ENCODE measurements around the gene PRDM16. TPM values are rescaled to one million over a fixed set of nuclear protein-coding genes. Genes with fewer than 3 reads are reported as not detected.

The PRDM16 gene
- total RNA-seq, 4 donors from 2014 or later, result 0.26 to 7.7 (median 0.35) TPM; not detected in 1

GRCh38 chr1:3241236-3241550 is 172.2 kb downstream of the PRDM16 start:
- no peak overlapping the region for H3K4me3 ChIP-seq
- TF ChIP-seq CTCF (IDR thresholded peaks at IDR 0.05), result no peak
- TF ChIP-seq POLR2A (IDR thresholded peaks at IDR 0.05), result no peak
- H3K9me3 ChIP-seq, result no peaks in the 10 kb centered on the region
- intact Hi-C loops (cut with DNase I; ENCODE audit: low total_unique reads), result no loop called here
- H3K27me3 ChIP-seq, result no peaks in the 10 kb centered on the region
- no peak overlapping the region for H3K27ac ChIP-seq
- H3K36me3 ChIP-seq, result no peaks in the 10 kb centered on the region
- DNase-seq, result no peak
- H3K4me1 ChIP-seq, result no peaks in the 10 kb centered on the region

- no peaks in the 10 kb centered on the region for H3K36me3 ChIP-seq
- H3K4me1 ChIP-seq, result no peaks in the 10 kb centered on the region
- H3K4me3 ChIP-seq, result no peak overlapping the region
- no peaks in the 10 kb centered on the region for H3K9me3 ChIP-seq
- TF ChIP-seq POLR2A (IDR thresholded peaks at IDR 0.05) (no peak), CTCF (IDR thresholded peaks at IDR 0.05) (no peak)
- intact Hi-C loops (cut with DNase I; ENCODE audit: low total_unique reads), result no loop called here
- H3K27me3 ChIP-seq, result no peaks in the 10 kb centered on the region
- no peak for DNase-seq
- H3K27ac ChIP-seq, result no peak overlapping the region
Observed at GRCh38 chr1:3241673-3242407, 172.8 kb downstream of the PRDM16 start.

GRCh38 chr1:3242408-3243260 is 173.6 kb downstream of the PRDM16 start:
- DNase-seq, result no peak
- no peak overlapping the region for H3K27ac ChIP-seq
- H3K4me1 ChIP-seq, result no peaks in the 10 kb centered on the region
- no peak for TF ChIP-seq POLR2A (IDR thresholded peaks at IDR 0.05)
- no peak for TF ChIP-seq CTCF (IDR thresholded peaks at IDR 0.05)
- H3K4me3 ChIP-seq, result no peak overlapping the region
- H3K9me3 ChIP-seq, result no peaks in the 10 kb centered on the region
- intact Hi-C loops (cut with DNase I; ENCODE audit: low total_unique reads), result no loop called here
- H3K27me3 ChIP-seq, result peaks cover 0 to 5% of the 10 kb centered on the region in 2 donors
- no peaks in the 10 kb centered on the region for H3K36me3 ChIP-seq

GRCh38 chr1:3243304-3243703 is 174.3 kb downstream of the PRDM16 start:
- no peaks in the 10 kb centered on the region for H3K4me1 ChIP-seq
- peaks cover 0 to 7% of the 10 kb centered on the region in 2 donors for H3K27me3 ChIP-seq
- TF ChIP-seq POLR2A (IDR thresholded peaks at IDR 0.05), result no peak
- no peak for TF ChIP-seq CTCF (IDR thresholded peaks at IDR 0.05)

More at GRCh38 chr1:3243304-3243703, 174.3 kb downstream of the PRDM16 start:
- H3K36me3 ChIP-seq, result no peaks in the 10 kb centered on the region
- H3K4me3 ChIP-seq, result no peak overlapping the region
- H3K9me3 ChIP-seq, result no peaks in the 10 kb centered on the region
- intact Hi-C loops (cut with DNase I; ENCODE audit: low total_unique reads), result no loop called here
- no peak overlapping the region for H3K27ac ChIP-seq
- no peak for DNase-seq

Measured in uterus (tissue), 4 donors.